Measurements from ENCODE around the gene NFS1.
"Not testable (repeated sequence)": the region's sequence is repeated elsewhere in the genome, so short reads cannot be mapped to it uniquely, and the experiment has no call there.

Gene NFS1

GRCh38 chr20:35724321-35725230 is 25.4 kb upstream of the NFS1 start:
- TF ChIP-seq, protein P1, sequence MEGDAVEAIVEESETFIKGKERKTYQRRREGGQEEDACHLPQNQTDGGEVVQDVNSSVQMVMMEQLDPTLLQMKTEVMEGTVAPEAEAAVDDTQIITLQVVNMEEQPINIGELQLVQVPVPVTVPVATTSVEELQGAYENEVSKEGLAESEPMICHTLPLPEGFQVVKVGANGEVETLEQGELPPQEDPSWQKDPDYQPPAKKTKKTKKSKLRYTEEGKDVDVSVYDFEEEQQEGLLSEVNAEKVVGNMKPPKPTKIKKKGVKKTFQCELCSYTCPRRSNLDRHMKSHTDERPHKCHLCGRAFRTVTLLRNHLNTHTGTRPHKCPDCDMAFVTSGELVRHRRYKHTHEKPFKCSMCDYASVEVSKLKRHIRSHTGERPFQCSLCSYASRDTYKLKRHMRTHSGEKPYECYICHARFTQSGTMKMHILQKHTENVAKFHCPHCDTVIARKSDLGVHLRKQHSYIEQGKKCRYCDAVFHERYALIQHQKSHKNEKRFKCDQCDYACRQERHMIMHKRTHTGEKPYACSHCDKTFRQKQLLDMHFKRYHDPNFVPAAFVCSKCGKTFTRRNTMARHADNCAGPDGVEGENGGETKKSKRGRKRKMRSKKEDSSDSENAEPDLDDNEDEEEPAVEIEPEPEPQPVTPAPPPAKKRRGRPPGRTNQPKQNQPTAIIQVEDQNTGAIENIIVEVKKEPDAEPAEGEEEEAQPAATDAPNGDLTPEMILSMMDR (IDR thresholded peaks at IDR 0.05; ENCODE audit: borderline replicate concordance, insufficient read depth, low read depth, low read length) = no peak
- no peak overlapping the region for H3K4me3 ChIP-seq (ENCODE audit: low read depth, low read length)

DNA sequence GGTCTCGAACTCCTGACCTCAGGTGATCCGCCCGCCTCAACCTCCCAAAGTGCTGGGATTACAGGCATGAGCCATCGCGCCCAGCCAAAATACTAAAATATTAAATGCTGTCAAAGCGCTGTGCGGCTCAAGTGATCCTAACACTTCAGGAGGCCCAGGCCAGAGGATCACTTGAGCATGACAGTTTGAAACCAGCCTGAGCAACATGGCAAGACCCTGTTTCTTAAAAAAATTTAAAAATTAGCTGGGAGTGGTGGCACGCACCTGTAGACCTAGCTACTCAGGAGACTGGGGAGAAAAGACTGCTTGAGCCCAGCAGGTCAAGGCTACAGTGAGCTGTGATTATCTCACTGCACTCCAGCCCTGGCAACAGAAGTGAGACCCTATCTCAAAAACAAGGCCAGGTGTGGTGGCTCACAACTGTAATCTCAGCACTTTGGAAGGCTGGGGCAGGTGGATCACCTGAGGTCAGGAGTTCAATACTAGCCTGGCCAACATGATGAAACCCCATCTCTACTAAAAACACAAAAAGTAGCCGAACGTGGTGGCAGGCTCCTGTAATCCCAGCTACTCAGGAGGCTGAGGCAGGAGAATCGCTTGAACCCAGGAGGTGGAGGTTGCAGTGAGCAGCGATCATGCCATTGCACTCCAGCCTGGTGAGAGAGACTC is 24.6 kb upstream of the NFS1 start:
- not testable (repeated sequence) for H3K4me3 ChIP-seq (ENCODE audit: low read depth, low read length)

DNA sequence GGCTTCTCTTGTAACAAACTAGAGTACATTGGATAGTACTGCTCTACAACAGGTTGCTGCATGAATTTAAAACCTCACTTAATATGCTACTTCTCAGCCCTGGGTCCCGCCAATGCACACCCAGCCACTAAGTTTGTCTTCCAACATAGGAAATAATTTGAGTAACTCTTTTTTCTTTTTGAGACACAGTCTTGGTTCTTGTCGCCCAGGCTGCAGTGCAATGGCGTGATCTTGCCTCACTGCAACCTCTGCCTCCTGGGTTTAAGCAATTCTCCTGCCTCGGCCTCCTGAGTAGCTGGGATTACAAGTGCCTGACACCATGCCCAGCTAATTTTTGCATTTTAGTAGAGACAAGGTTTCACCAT is 24.1 kb upstream of the NFS1 start:
- H3K4me3 ChIP-seq (ENCODE audit: low read depth, low read length) = not testable (repeated sequence)

GRCh38 chr20:35721621-35722020 is 22.5 kb upstream of the NFS1 start:
- TF ChIP-seq, protein P1 (IDR thresholded peaks at IDR 0.05; ENCODE audit: borderline replicate concordance, insufficient read depth, low read depth, low read length) = no peak
- H3K4me3 ChIP-seq (ENCODE audit: low read depth, low read length) = no peak overlapping the region

DNA sequence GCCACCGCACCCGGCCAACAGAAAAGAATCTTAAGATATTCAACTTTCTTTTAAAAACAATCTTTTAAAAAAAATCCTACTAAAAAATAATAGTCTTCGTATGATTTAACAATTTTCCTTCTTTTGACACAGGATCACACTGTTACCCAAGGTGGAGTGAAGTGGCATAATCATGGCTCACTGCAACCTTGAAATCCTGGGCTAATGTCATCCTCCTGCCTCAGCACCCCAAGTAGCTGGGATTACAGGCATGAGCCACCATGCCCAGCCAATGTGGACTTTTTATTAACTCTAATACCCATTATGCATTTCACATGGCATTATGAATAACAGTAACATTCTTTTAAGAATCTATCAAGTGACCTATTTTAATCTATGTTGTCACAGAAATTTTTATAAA is 22.1 kb upstream of the NFS1 start:
- no peak overlapping the region for H3K4me3 ChIP-seq (ENCODE audit: low read depth, low read length)
- TF ChIP-seq, protein P1 (IDR thresholded peaks at IDR 0.05; ENCODE audit: borderline replicate concordance, insufficient read depth, low read depth, low read length) = no peak

GRCh38 chr20:35720165-35721123 is 21.3 kb upstream of the NFS1 start:
- TF ChIP-seq, protein P1 (IDR thresholded peaks at IDR 0.05; ENCODE audit: borderline replicate concordance, insufficient read depth, low read depth, low read length) = no peak
- no peak overlapping the region for H3K4me3 ChIP-seq (ENCODE audit: low read depth, low read length)

DNA sequence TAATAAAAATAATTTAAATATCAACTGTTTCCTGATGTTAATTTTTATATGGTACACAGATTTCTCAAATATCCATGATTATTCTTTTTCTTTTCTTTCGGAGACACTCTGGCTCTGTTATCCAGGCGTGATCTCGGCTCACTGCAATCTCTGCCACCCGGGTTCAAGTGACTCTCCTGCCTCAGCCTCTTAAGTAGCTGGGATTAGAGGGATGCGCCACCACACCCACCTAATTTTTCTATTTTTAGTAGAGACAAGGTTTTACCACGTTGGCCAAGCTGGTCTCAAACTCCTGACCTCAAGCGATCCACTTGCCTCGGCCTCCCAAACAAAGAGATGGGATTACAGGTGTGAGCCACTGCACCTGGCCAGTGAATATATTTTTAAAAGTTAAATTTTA is 20.6 kb upstream of the NFS1 start:
- TF ChIP-seq, protein P1 (IDR thresholded peaks at IDR 0.05; ENCODE audit: borderline replicate concordance, insufficient read depth, low read depth, low read length) = no peak
- H3K4me3 ChIP-seq (ENCODE audit: low read depth, low read length) = no peak overlapping the region
